Right lobe of liver (tissue), 6 donors: Measurements from ENCODE around the gene ARMH3. TPM values are rescaled to one million over a fixed set of nuclear protein-coding genes. Genes with fewer than 3 reads are reported as not detected.

Source experiments
- ATAC-seq, 4 donors: fragments of 200-7000 bp; cut with Tn5 transposase; one replicate each; pipeline ENCODE4 v1.9.1; 2020; ENCODE audit warnings: mild to moderate bottlenecking in 4 of 4, moderate library complexity in 4 of 4
- DNase-seq, 3 donors: peaks; one replicate each; pipeline ENCODE4 v3.0.0-alpha.2; 2020
- H3K27ac ChIP-seq, 3 donors: fragments of 200-600 bp; one replicate each; pipeline ENCODE4 v1.8.0; 2022
- H3K27me3 ChIP-seq, 2 donors: fragments of 200-600 bp; one replicate each; pipeline ENCODE4 v1.8.0; 2022
- H3K36me3 ChIP-seq, 4 donors: fragments of 200-600 bp; sonication (generic) in 1 of 4; one replicate each; pipeline versions ENCODE4 v1.5.1 to v1.8.0; 2017 to 2022; ENCODE audit warnings: control low read depth in 1 of 4
- H3K4me1 ChIP-seq, 4 donors: fragments of 200-600 bp; sonication (generic) in 1 of 4; one replicate each; pipeline versions ENCODE4 v1.5.1 to v1.8.0; 2017 to 2022; ENCODE audit warnings: control low read depth in 1 of 4
- H3K4me3 ChIP-seq, 3 donors: fragments of 200-600 bp; one replicate each; pipeline ENCODE4 v1.8.0; 2022
- H3K9me3 ChIP-seq, 4 donors: fragments of 200-600 bp; sonication (generic) in 1 of 4; one replicate each; pipeline versions ENCODE4 v1.5.1 to v1.8.0; 2017 to 2022; ENCODE audit warnings: control low read depth in 1 of 4
- CTCF ChIP-seq, 4 donors: fragments of 200-600 bp in 3 of 4; fragments of 450-650 bp in 1 of 4; IDR thresholded peaks; one replicate each; pipeline versions ENCODE4 v1.5.1 to v1.8.0; 2016 to 2022; ENCODE audit warnings: antibody characterized with exemption in 4 of 4, mild to moderate bottlenecking in 2 of 4
- POLR2A ChIP-seq: fragments of 450-650 bp; IDR thresholded peaks from one replicate; pipeline ENCODE4 v1.6.1; 2017; ENCODE audit warnings: antibody characterized with exemption, mild to moderate bottlenecking
- WGBS: methylation state at CpG from one replicate; pipeline ENCODE4 v1.1.6; 2018; ENCODE audit warnings: low coverage, low lambda C conversion rate; ENCODE audit not compliant: insufficient coverage; ENCODE audit errors: missing lambda C conversion rate; 5-methylcytosine and 5-hydroxymethylcytosine counted together
- intact Hi-C, 2 donors: fragments of 100-400 bp; cut with DNase I; formaldehyde crosslinking; loops; one replicate each; pipeline versions ENCODE4 v1.11.2 to v1.14.1; 2022
- total RNA-seq, 6 experiments: library from RNA; depleted of rRNA in 2 of 6; stranded (reverse); fragments of >200 nt in 2 of 6; fragmentation: NEBNext Ultra II Directional in 3 of 6; extraction: Animal tissue kit (Norgen Biotek cat#: 25700) in 3 of 6; gene quantifications; one replicate each; pipeline versions ENCODE4 v1.1.0 to v1.2.4, GENCODE V29; 2016 to 2023
- donor health status: DM: no; HTN: yes; CAD: no.
- donor health status: DM: no; HTN: no; CAD: no.
- donor health status: DM: no; HTN: no; CAD: no.
- donor health status: DM: no; HTN: yes; CAD: no.
- donor health status: DM: no; HTN: yes; CAD: no.

ARMH3 gene
- total RNA-seq, 6 experiments from 2014 or later: 8.5 to 13.4 (median 11.6) TPM

GRCh38 chr10:102066399-102067088 is 10.6 kb upstream of the ARMH3 start:
- intact Hi-C loops: no loop called here
- 80% methylated on average over 2 of the region's 16 CpGs for WGBS
- DNase-seq: peak in 1 of 3 donors; percentile 46
- H3K36me3 ChIP-seq: no peaks in the 10 kb centered on the region
- H3K27ac ChIP-seq: peak overlapping the region in 1 of 3 donors; percentile 86
- H3K4me3 ChIP-seq: peak overlapping the region; percentile 94 to 100 (median 95)
- peaks cover 0 to 18% (median 4%) of the 10 kb centered on the region in 4 donors for H3K4me1 ChIP-seq
- no peak for ATAC-seq
- TF ChIP-seq POLR2A (no peak), CTCF (IDR thresholded peaks at IDR 0.05) (no peak)
- H3K9me3 ChIP-seq: no peaks in the 10 kb centered on the region
- no peaks in the 10 kb centered on the region for H3K27me3 ChIP-seq

- peak; percentile 51 to 66 (median 54) for DNase-seq
- Histone ChIP-seq H3K4me1 (peaks cover 0 to 18% (median 4%) of the 10 kb centered on the region in 4 donors), H3K27ac (peak overlapping the region; percentile 73 to 86 (median 84)), H3K4me3 (peak overlapping the region; percentile 94 to 100 (median 95)), H3K27me3 (no peaks in the 10 kb centered on the region), H3K36me3 (no peaks in the 10 kb centered on the region), H3K9me3 (no peaks in the 10 kb centered on the region)
- TF ChIP-seq POLR2A (peak; percentile 11), CTCF (IDR thresholded peaks at IDR 0.05) (no peak)
- ATAC-seq: peak; percentile 36 to 58 (median 38)
- intact Hi-C loops: no loop called here
- WGBS: 10% methylated on average over 17 of the region's 63 CpGs
Measured at GRCh38 chr10:102065561-102066398, 9.8 kb upstream of the ARMH3 start.

GRCh38 chr10:102064868-102065560 is 9.0 kb upstream of the ARMH3 start, which contains the start of gene HPS6:
TSS of gene HPS6 (plus strand) at chr10:102065349. CDS start at chr10:102065475, 126 bp downstream.
- Histone ChIP-seq H3K4me3 (peak within 1 kb of the TSS; percentile 94 to 100 (median 95)), H3K27me3 (no peaks in the 10 kb centered on the region), H3K27ac (peak within 1 kb of the TSS; percentile 73 to 86 (median 84)), H3K4me1 (peaks cover 0 to 18% (median 4%) of the 10 kb centered on the region in 4 donors), H3K36me3 (no peaks in the 10 kb centered on the region), H3K9me3 (no peaks in the 10 kb centered on the region)
- 20% methylated on average over 6 of the region's 61 CpGs for WGBS
- DNase-seq: peak; percentile 95
- TF ChIP-seq CTCF (IDR thresholded peaks at IDR 0.05): peak in 3 of 4 donors; percentile 12 to 43 (median 38)
- peak; percentile 84 for TF ChIP-seq POLR2A
- intact Hi-C loops: no loop called here
- ATAC-seq: peak; percentile 98 to 99 (median 98)

- TF ChIP-seq CTCF (IDR thresholded peaks at IDR 0.05) (no peak), POLR2A (no peak)
- H3K36me3 ChIP-seq: no peaks in the 10 kb centered on the region
- H3K9me3 ChIP-seq: no peaks in the 10 kb centered on the region
- DNase-seq (no peak), ATAC-seq (no peak)
- H3K4me3 ChIP-seq: peak overlapping the region; percentile 94 to 100 (median 95)
- intact Hi-C loops: no loop called here
- H3K27me3 ChIP-seq: no peaks in the 10 kb centered on the region
- H3K4me1 ChIP-seq: peaks cover 0 to 18% (median 4%) of the 10 kb centered on the region in 4 donors
- 91% methylated on average over 1 of the region's 2 CpGs for WGBS
- peak overlapping the region in 2 of 3 donors; percentile 84 to 86 for H3K27ac ChIP-seq
Measured at GRCh38 chr10:102064503-102064867, 8.5 kb upstream of the ARMH3 start.
